ENCODE measurements around the gene GALNT2. TPM values are rescaled to one million over a fixed set of nuclear protein-coding genes. Genes with fewer than 3 reads are reported as not detected.
A peak's percentile ranks its signal among the peaks of the same experiment; 100 is the strongest.

GALNT2 gene
- total and polyA plus RNA-seq, 9 of the 15 experiments (the other 6 are each of a cell fraction or from before 2014, with no cell fraction given) = 1.6 to 106 (median 51.9) TPM

GRCh38 chr1:230067871-230068620 is 1.0 kb downstream of the GALNT2 start:
- peaks cover 24 to 43% of the 10 kb centered on the region in 2 experiments for H3K4me1 ChIP-seq (replicated peaks in 1 of 2; ENCODE audit: control insufficient read depth in 2 of 2, insufficient read depth in 2 of 2, low read length in 2 of 2)
- peak overlapping the region; percentile 61 for H2AFZ ChIP-seq (ENCODE audit: low read depth, low read length)
- H3K4me3 ChIP-seq = peak overlapping the region; percentile 82
- ATAC-seq (peak; percentile 63), DNase-seq (ENCODE audit: extremely low read depth in 1 of 4, low spot score in 3 of 4) (peak; percentile 47 to 70 (median 59)), FAIRE-seq (no peak)
- peak overlapping the region; percentile 77 for H3K4me2 ChIP-seq (ENCODE audit: insufficient read depth, low read length)
- H3K79me2 ChIP-seq (ENCODE audit: control insufficient read depth, insufficient read depth, low read length) = peaks cover 60% of the 10 kb centered on the region
- peak overlapping the region; percentile 77 to 95 for H3K9ac ChIP-seq (ENCODE audit: insufficient read depth in 1 of 2, low read depth in 2 of 2, low read length in 2 of 2)
- in situ Hi-C loops (cut with MboI) (no loop called here), intact Hi-C loops (cut with micrococcal nuclease) (loop anchor here (2.0 to 10.0 kb wide), 4 partner anchors 59 to 793 kb away; partner anchors contain the start of gene RAB4A)
- no TSS peak for BruUV-seq (replicated peaks)
- peak overlapping the region; percentile 74 for H3K27ac ChIP-seq (ENCODE audit: extremely low read depth, low read depth, low read length)
- H3K36me3 ChIP-seq (ENCODE audit: control insufficient read depth, insufficient read depth, low read length) = 0 out of 3 replicates have a peak, but pooled peaks cover 5% of the 10 kb centered on the region
- H3K9me1 ChIP-seq (ENCODE audit: control insufficient read depth, insufficient read depth, low read length) = peaks cover 4% of the 10 kb centered on the region
- ChIA-PET POLR2A (interaction anchor here (0.9 to 3.0 kb wide), 3 partner anchors 11 to 17 kb away, joined by 3 to 21 read pairs (median 8); no protein-coding TSS in a partner anchor), CTCF (ENCODE audit: low intra/inter-chr PET ratio) (no interaction called here)
- under 1% methylated on average over 48 of the region's 59 CpGs for WGBS (ENCODE audit: insufficient coverage, low coverage, missing lambda C conversion rate)
- peaks cover 25% of the 10 kb centered on the region for H4K20me1 ChIP-seq (replicated peaks; ENCODE audit: control insufficient read depth, insufficient read depth, low read length)
- H3K9me3 ChIP-seq (replicated peaks; ENCODE audit: control insufficient read depth, insufficient read depth, low read depth, low read length) = peaks cover 6% of the 10 kb centered on the region
- no peaks in the 10 kb centered on the region for H3K27me3 ChIP-seq (ENCODE audit: control insufficient read depth in 2 of 2, insufficient read depth in 2 of 2, low read length in 2 of 2)
- TF ChIP-seq GATA2 (CRISPR knock-in tag; IDR thresholded peaks at IDR 0.05) = no peak
- TF ChIP-seq ZKSCAN1 (IDR thresholded peaks at IDR 0.05; ENCODE audit: low read depth, low read length) = 0 out of 2 replicates have a peak, but pooled peaks have one; percentile 13
- peak; percentile 72; the same call in 1 of the 2 replicates for TF ChIP-seq POLR2G (IDR thresholded peaks at IDR 0.05; ENCODE audit: low read depth, low read length)
- TF ChIP-seq ZNF224 (CRISPR knock-in tag; IDR thresholded peaks at IDR 0.05) = peak; percentile 35; the same call in 1 of the 2 replicates
- no peak for TF ChIP-seq NR2C1 (IDR thresholded peaks at IDR 0.05)
- TF ChIP-seq NR2C1 (tag; IDR thresholded peaks at IDR 0.05) = no peak
- TF ChIP-seq CXXC5 (CRISPR knock-in tag; IDR thresholded peaks at IDR 0.05) = peak; percentile 73
- TF ChIP-seq DLX4 (CRISPR knock-in tag; IDR thresholded peaks at IDR 0.05) = no peak
- TF ChIP-seq POLR2AphosphoS5 (IDR thresholded peaks at IDR 0.05; ENCODE audit: control insufficient read depth, insufficient read depth, low read depth, low read length) = no peak; the same call in 1 of the 2 replicates
- TF ChIP-seq EP400 (IDR thresholded peaks at IDR 0.05) = no peak
- TF ChIP-seq ZNF354B (CRISPR knock-in tag; IDR thresholded peaks at IDR 0.05) = no peak
- TF ChIP-seq ESRRA (IDR thresholded peaks at IDR 0.05; ENCODE audit: borderline replicate concordance, low read depth) = no peak; the same call in 1 of the 2 replicates
- TF ChIP-seq CCNT2 (IDR thresholded peaks at IDR 0.05; ENCODE audit: borderline replicate concordance, extremely low read depth, insufficient read length, low read depth, low read length) = peak; percentile 49
- TF ChIP-seq SNRNP70 (optimal IDR thresholded peaks at IDR 0.05; ENCODE audit: low read depth, low read length) = no peak
- no peak for TF ChIP-seq XRCC3 (IDR thresholded peaks at IDR 0.05)
- no peak for TF ChIP-seq NFIX (CRISPR knock-in tag; IDR thresholded peaks at IDR 0.05; ENCODE audit: low read depth)
- TF ChIP-seq SPI1 (IDR thresholded peaks at IDR 0.05; ENCODE audit: borderline replicate concordance, low read depth, low read length) = no peak
- no peak for TF ChIP-seq CREBBP (IDR thresholded peaks at IDR 0.05; ENCODE audit: low read depth, low read length)
- TF ChIP-seq ZFX (CRISPR knock-in tag; IDR thresholded peaks at IDR 0.05) = peak; percentile 54; the same call in 1 of the 2 replicates
- no peak for TF ChIP-seq CBX8 (IDR thresholded peaks at IDR 0.05; ENCODE audit: borderline replicate concordance, extremely low read depth, low read depth, low read length, poor library complexity, severe bottlenecking)
- TF ChIP-seq ZNF311 (CRISPR knock-in tag; IDR thresholded peaks at IDR 0.05) = no peak

All from K562 (cell line).